NCI-H187 (cell line): ENCODE measurements around the gene SORCS2.

ENCODE experiments used
- DNase-seq, 2 experiments: peaks; one replicate each; lab custom pipeline; 2025; lab: John Stamatoyannopoulos, UW

The SORCS2 gene

DNA sequence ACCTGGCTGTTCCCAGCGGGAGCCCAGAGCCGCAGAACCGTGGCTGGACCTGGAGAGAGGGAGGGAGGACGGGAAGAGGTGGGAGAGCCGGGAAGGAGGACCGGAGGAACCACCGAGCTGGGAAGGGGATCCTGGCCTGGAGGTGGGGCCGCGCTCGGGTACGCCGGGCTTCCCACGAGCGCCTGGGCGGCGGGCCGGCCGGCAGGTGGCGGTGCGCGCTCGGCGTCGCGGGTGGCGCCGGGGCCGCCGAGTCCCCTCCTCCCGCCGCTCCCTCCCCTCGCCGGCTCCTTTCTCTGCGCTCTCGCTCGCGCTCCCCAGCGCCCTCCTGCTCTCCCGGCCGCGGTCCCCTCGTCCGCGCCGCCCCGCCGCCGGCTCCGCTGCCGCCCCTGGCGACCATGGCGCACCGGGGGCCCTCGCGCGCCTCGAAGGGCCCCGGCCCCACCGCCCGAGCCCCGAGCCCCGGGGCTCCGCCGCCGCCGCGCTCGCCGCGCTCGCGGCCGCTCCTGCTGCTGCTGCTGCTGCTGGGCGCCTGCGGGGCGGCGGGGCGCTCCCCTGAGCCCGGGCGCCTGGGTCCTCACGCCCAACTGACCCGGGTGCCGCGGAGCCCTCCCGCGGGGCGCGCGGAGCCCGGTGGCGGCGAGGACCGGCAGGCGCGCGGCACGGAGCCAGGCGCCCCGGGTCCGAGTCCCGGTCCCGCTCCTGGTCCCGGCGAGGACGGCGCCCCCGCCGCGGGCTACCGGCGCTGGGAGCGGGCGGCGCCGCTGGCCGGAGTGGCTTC, at the start of gene SORCS2:
TSS of gene SORCS2 (plus strand) at position 287 of the 778 bp plus-strand sequence.
- peak in 1 of 2 experiments; percentile 69 for DNase-seq

DNA sequence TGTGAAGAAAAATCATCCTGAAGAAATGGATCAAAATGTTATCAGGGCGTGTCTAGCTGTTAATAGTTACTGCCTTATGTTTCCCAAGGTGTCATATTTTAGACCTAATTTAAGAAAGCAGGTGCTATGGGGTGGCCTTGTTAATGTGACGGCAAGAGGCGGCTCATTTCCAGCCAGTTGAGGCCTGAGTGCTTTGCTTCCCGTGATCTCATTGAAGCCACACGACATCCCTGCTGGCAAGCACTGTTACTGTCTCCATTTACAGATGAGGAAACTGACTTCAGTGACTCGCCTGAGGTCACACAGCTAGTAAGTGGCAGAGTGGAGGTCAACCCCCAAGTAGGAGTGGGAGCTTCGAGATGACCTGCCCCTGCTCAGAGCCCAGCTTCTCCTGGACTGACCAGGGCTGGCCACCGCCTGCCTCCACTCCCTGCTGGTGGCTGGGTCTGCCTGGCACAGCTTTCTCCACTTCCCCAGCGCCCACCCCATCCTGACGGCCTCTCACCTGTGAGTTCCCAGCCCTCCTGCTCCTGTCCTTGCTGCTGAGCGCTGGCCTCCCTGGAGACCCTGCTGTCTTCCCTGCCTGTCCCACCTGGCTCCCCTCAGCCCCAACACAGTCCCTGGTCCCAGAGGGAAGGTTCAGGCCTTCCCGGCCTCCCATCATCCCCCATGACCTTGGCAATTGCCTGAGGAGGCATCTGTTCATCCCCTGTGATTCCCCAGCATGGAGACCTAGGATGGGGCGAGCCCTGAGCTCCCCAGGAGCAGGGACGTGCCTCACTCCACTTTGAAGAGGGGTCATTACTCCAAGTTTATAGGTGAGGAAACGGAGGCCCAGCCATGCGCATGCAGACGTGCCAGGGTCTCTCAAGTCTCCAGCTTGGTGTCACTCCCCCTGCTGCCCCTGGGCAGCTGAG, 47.7 kb upstream of the SORCS2 start:
- DNase-seq, result no peak

DNA sequence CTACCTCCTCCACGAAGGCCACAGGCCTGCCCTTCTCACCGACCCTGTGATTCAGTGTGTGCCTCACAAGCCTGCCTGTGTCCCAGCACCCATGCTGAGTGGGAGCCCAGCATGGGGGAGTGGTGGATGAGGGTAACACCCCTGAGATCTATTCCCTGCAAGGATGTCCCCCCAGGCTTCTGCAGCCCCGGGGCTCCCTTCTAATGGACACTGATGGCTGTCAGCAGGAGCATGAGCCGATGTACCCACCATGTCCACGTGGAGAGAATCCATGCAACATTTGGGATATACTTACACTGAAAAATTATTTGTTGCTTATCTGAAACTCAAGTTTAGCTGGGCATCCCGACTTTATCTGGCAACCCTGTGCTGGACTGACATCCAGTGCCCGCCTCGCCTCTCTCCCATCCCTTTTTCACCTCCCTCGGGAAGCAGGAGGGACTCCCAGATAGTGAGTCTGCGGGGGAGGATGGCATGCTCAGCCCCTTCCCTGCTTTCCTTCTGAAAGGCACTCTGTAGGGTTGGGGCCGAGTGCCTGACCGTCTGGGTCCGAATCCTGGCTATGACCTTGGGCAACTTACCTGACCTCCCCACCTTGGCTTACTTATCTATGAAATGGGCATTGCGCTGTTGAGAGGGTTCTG, 46.9 kb upstream of the SORCS2 start:
- DNase-seq, result no peak

DNA sequence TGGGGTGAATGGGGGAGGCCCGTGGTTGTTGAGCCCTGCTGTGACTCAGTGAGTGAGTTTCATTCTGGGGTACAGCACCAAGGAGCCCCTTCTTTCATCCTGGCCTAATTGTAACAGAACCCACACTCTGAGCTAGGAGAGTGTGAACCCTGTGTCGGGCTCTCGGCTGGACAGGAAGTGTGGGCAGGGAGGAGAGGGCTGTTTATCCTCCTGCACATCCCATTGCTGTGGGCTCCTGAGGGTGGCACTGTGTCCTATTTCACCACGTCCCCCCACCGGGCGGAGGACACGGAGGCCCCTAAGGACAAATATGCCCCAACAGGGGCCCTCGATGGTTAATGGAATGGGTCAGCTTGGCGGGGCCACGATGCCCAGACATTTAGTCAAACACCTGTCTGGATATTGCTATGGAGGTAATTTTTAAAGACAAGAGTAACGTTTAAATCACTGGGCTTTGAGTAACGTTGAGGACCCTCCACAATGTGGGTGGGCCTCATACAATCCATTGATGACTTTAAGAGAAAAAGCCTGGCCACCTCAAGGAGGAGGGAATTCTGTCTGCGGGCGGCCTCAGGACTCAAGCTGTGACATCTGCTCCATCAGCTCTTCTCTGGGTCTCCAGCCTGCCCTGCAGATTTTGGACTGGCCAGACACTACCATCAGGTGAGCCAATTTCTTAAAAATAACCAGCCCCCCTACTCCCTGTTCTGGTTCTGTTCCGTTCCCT, 46.1 kb upstream of the SORCS2 start:
- no peak for DNase-seq

DNA sequence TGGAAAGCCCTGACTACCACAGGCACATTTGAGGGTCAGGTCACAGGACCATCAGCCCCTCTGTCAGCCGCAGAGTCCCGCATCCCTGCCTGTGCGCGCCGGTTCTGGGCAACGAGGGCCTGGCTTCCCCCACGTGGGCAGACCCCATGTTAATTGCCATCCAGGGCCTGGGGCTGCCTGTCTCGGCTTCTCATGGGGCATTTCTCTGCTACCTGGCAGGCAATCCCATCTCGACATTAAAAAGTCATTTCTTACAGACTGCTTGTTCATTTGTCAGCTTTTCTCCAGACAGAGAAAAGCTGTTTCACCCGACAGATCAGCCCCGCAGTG, 45.6 kb upstream of the SORCS2 start:
- DNase-seq, result no peak

DNA sequence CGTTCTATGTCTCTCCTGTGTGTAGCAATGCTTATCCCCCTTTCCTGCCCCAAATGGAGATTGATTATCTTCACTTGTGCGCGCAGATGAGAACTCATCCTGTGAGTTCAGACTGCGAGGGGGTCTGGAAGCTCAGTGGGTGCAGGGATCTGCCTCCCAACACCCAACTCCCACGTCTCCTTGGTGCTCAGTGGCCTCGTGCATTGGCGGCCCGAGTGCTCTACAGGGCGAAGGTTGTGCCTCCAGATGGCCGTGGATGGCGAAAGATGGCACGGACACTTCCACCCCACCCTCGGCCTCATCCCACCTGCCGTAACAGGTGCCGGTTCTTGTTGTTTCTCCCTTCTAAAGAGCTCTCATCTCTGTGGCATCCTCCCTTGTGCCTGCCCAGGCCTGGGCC, 45.1 kb upstream of the SORCS2 start:
- no peak for DNase-seq

DNA sequence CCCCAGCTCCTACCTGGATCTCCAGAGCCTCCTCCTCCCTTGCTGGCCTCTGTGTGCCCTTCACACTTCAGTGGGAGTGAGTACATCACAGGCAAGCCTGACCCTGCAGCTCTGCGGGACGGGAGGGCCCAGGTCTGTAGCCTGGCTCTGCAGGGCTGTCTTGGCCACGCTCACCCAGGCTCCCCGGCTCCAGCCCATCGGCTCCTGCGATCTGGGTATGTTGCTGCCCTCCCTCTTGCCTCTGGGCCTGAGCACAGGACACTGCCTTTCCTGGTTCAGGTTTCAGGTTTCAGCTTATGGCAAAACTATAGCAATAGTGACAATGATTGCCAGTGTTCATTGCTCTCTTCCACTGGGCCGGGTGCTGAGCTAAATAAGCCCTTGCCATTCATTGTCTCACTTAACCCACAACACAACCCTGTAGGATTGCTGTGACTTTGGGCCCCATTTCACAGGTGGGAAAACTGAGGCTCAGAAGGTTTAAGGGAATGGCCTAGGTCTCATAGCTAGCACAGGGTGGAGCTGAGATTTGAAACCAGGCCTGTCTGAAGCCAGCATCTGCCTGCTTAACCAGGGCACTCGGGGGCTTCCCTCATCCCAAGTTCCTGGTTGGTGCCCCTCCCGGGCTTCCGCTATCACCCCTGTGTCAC, 44.6 kb upstream of the SORCS2 start:
- no peak for DNase-seq

DNA sequence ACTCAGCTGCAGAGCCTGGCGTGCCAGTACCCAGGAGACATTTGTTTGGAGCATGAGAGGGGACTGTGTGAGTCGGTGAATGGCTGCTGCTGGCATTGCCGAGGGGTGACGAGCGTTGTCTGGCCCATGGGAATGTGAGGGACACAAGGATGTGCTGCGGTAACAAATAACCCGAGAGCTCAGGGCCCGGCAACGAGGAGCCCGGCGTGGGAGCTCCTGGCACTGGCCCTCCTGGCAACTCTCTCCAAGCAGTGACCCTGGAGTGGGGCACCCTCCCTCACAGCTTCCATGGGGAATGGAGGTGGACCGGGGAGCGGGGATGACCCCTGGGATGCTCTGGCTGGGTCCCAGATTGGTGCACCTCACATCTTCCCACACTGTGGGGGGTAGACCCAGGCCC, 44.0 kb upstream of the SORCS2 start:
- DNase-seq, result no peak

DNA sequence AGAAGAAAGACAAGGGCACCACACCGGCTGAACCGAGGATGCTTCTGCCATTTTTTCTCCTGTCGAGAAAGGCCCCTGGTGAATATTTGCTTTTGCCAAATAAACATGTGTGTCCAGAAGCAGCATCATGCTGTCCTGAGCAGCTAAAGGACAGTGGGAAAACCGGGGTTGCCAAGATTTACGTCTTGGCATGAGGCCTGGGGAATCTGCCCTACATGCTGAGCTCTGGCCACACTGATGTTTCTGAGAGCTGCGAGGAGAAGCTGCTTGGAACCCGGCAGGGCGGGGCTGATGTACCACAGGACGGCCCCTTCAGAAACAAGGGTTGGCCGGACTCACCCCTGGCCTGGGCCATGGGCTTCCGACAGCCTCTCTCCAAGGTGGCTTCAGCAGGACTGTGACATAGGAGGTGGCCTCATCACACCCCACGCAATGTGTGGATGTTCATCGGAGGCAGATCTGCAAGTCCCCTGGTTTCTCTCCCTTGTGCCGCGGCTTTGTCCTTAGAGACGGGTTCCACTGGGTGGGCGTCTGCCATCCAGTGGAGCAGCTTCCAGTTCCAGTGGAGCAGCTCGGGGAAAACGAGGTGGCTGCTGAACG, 42.2 kb upstream of the SORCS2 start:
- DNase-seq, result no peak

DNA sequence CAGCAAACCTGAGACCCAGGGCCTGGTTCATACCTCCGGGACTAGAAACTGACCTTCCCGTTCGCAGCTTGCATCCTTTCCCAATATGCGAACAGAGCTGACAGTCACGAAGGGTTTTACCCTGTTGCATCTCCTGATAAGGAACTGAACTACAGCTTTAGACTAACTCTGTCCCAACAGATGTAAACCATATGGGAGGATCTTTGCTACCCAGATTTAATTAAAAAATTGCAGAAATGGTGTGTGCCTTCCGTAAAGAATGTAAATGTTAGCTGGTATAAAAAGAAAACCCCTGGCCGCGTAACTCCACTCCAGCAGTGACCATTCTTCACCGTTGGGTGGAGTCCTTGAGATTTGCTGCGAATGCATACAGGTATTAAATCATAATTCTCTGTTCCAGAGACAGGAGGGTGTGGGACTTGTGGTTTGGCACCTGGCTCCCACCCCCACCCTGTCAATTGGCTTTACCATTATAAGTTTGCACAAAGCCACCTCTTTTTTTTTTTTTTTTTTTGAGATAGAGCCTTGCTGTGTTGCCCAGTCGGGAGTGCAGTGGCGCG, 40.6 kb upstream of the SORCS2 start:
- DNase-seq, result no peak

DNA sequence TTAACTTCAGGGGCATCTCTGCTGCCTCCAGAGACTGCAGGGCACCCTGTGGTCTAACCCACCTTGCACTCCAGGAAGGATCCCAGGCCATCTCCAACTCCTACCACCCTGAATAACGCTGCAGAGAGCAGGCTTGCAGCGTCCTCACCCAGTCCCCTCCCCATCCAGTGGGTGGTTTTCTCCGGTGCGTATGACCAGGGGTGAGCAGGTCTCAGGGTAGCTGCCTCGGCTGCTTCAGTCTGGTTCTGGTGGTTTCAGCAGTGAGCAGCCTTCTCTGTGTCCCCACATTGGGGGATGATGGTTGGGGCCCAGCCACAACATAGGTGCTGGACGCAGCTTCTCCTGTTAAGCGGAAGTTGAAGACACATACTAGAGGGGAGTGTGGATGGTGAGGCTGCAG, 38.6 kb upstream of the SORCS2 start:
- DNase-seq, result no peak

DNA sequence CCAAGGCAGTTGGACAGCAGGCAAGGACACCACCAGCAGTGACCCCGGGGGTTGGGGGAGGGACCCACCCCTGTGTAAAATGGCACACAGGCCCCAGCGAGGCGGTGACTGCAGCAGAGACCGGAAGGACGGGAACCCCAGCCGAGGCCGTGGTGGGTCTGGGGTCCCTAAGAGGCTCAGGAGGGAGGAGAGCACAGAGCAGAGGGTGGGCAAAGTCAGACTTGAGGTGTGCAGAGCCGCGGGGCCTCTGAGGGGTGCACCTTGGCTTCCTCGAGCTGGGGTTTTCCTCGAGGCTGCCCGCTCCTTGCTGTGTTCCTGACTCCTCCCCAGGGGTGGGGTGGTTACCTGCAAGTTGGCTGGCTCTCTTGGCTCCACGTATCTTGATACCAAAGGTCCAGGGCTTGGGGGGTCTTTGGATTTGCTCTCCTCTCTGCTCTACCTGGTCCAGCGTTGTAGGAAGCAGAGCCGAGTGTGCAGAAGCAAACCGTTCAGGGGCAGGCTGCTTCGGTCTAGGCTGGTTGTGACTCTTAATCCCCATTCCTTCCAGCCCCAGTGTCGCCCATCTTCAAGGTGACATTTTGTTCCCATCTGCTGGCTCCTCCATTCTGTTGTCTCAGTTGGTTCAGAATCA, 37.9 kb upstream of the SORCS2 start:
- DNase-seq, result no peak

DNA sequence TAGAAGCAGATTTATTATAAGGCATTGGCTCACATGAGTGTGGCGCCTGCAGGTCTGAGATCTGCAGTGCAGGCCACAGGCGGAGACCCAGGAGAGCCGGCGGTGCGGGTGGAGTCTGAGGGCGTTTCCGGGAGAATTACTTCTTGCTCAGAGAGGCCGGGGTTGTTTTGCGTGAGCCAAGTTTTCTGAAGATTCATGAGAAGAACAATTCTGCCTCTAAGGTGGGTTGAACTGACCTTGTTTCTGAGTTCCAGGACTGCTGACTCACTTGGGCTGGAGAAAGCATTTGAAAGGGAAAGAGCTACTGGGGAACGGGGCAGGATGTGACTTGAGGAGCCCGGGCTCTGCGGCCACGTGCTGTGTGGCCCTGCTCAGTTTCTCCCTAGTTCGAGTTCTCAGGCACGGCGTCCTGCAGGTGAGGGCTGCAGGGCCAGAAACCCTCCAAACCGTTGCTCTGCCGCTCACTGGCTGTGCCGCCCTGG, 36.7 kb upstream of the SORCS2 start:
- no peak for DNase-seq

DNA sequence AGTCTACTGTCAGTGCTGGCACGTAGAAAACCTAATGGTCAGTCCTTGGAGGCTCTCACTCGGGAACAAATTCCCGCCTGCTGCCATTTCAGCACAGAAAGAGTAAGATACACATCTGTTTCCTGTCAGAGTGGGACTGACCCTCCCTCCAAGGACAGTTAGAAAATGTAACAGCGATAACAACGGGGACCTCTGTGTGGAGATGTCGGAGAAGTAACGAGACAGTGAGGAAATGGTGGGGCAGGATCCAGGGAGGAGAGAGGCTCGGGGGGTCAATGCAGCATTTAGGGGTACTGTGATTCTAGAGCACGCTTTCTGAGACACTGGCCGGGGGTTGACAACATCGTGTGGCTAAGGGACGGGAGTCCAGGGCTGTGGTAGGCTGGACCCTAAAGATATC, 36.0 kb upstream of the SORCS2 start:
- no peak for DNase-seq

DNA sequence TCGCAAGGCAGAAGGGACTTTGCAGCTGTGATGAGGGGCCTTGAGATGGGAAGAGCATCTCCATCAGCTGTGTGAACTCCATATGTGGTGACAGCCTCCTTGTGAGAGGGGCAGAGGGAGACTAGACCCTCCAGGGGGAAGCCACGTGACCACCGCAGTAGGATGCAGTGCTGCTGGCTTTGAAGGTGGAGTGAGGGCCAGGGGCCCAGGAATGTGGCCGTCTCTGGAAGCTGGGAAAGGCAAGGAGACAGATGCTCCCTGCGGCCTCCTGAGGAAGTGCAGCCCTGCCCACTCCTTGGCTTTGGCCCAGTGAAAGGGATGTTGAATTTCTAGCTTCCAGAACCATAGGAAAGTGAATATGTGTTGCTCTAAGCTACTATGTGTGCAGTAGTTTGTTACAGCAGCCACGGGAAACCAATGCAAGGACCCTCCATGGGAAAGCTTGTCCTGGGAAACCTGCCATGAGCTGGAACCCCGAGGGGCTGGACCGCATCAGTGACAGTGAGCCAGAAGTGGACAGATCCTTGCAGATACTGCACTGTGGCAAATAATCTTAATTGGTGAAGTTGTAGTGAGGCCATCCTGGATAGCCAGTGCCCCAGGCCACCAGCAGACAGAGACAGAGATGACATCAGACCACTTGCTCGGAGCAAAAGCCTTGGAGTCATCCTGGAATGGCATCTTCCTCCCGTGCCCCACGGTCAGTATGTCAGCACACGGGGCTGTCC, 35.4 kb upstream of the SORCS2 start:
- no peak for DNase-seq

DNA sequence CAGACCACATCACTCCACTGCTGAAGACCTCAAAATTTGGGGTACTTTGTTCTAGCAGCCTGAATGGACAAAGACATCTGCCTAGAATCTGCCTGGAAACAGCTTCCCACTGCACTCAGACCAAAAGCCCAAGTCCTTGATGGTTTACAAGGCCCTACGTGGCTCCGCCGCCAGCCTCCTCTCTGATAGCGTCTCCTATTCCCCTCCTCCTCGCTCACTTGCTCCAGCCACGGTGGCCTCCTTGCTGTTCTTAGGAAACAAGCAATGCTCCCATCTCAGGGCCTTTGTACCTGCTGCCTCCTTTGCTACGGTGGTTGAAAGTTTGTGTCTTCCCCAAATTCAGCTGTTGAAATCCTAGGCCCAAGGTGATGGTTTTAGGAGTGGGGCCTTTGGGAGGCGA, 34.7 kb upstream of the SORCS2 start:
- DNase-seq, result no peak

DNA sequence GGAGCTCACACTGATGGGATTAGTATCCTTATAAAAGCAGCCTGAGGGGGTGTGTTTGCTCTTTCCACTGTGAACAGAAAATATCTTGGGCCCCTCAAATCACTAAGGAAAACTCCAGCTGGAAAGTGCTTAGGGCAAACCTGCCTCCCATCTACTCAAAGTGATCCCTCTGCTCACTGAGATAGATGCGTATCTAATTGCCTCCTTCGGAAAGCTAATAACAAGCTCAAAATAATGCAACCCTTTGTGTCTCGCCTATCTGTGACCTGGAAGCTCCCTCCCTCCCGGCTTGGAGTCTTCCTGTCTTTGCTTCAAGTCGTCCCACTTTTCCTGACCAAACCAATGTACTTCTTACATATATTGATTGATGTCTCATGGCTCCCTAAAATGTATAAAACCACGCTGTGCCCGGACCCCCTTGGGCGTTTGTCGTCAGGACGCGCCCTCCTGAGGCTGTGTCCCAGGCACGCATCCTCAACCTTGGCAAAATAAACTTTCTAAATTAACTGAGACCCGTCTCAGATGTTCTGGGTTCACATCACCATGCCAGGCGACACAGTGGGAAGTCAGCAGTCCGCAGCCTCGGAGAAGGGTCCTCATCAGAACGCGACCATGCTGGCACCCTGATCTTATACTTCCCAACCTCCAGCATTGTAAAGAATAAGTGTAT, 34.1 kb upstream of the SORCS2 start:
- no peak for DNase-seq

DNA sequence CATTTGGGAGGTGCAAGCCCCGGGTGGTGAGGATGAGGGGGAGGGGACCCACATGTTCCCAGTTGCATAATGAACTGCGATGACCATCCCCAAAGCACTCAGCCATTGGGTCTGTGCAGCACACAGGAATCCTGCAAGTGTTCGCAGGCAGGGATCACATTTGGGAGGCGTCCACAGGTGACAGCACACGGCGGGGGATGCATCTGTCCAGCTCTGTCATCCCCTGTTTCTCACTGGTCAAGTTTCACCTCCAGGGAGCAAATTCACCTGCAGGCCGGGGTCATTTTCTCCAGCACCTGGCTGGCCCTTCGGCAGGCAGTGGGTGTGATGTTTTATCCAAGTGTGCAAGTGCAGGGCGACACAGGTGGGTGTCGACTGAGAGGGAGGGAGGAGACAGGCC, 33.3 kb upstream of the SORCS2 start:
- DNase-seq, result no peak

DNA sequence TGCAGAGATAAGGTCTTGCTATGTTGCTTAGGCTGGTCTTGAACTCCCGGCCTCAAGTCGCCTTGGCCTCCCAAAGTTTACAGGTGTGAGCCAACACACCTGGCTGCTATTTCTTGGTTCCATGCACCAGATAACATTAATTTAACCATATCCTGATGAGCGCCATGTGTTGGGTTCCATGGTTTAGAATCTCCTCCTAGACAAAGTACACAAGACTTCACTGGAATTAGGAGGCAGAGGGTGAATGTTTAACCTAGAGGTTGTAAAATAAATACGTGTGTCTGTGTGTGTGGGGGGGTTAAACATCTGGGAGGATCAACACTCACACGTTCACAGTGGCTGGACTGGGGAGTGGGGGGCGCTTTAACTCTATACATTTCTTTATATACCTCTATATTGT, 32.4 kb upstream of the SORCS2 start:
- no peak for DNase-seq
